HEK293 (cell line): ENCODE measurements around the gene GIMAP6.

ENCODE experiments used
- CTCF ChIA-PET: fragments of 350-600 bp; formaldehyde crosslinking; extraction: SDS; loops from one replicate; lab custom pipeline; 2021; ENCODE audit warnings: antibody characterized with exemption; lab: Yijun Ruan, JAX
- POLR2A ChIA-PET: fragments of 300-600 bp; formaldehyde crosslinking; extraction: SDS; loops from one replicate; lab custom pipeline; 2020; ENCODE audit warnings: antibody characterized with exemption, inconsistent platforms; lab: Yijun Ruan, JAX
- H3K27ac ChIP-seq: fragments of 200-500 bp; sonication (Bioruptor generic); 2 replicates; pipeline ENCODE4 v1.5.1; 2014; ENCODE audit warnings: low read depth, low read length, control low read depth, inconsistent platforms; ENCODE audit errors: extremely low read depth
- H3K36me3 ChIP-seq, 2 experiments: fragments of 200-500 bp in 1 of 2; sonication (Bioruptor generic) in 1 of 2; 1 replicate in 1 of 2; 2 replicates in 1 of 2; pipeline ENCODE4 v1.5.1; 2014 to 2017; ENCODE audit warnings: inconsistent platforms in 2 of 2, low read length in 2 of 2; ENCODE audit not compliant: control insufficient read depth in 2 of 2, insufficient read depth in 1 of 2
- H3K4me1 ChIP-seq: fragments of 200-500 bp; sonication (Bioruptor generic); 2 replicates; pipeline ENCODE4 v1.5.1; 2014; ENCODE audit warnings: mild to moderate bottlenecking, low read length, inconsistent platforms; ENCODE audit not compliant: control insufficient read depth, insufficient read depth
- H3K4me3 ChIP-seq: 2 replicates; pipeline ENCODE4 v1.5.1; 2011; ENCODE audit warnings: low read depth, mild to moderate bottlenecking, control low read depth, low read length, moderate library complexity
- H3K9me3 ChIP-seq: fragments of 200-500 bp; sonication (Bioruptor generic); 2 replicates; pipeline ENCODE4 v1.5.1; 2014; ENCODE audit warnings: low read depth, low read length, inconsistent platforms; ENCODE audit not compliant: control insufficient read depth, insufficient read depth
- BCL11B ChIP-seq: fragments of 450-650 bp; formaldehyde crosslinking; IDR thresholded peaks from 2 replicates; pipeline ENCODE4 v1.5.1; 2016; ENCODE audit warnings: low read depth, missing biosample characterization, missing genetic modification characterization
- MEIS1 ChIP-seq: sonication (generic); formaldehyde crosslinking; IDR thresholded peaks from 2 replicates; pipeline ENCODE4 v1.8.1; 2022; ENCODE audit warnings: missing genetic modification reagents, mild to moderate bottlenecking, borderline replicate concordance
- PRDM1 ChIP-seq: fragments of 450-650 bp; formaldehyde crosslinking; IDR thresholded peaks from 2 replicates; pipeline ENCODE4; 2016; ENCODE audit warnings: missing biosample characterization, missing genetic modification characterization
- RBAK ChIP-seq: fragments of 450-650 bp; formaldehyde crosslinking; IDR thresholded peaks from 2 replicates; pipeline ENCODE4 v1.5.1; 2016; ENCODE audit warnings: missing biosample characterization, missing genetic modification characterization
- SCRT2 ChIP-seq: fragments of 450-650 bp; formaldehyde crosslinking; IDR thresholded peaks from 2 replicates; pipeline ENCODE4 v1.5.1; 2016; ENCODE audit warnings: missing biosample characterization, missing genetic modification characterization
- SP2 ChIP-seq: fragments of 450-650 bp; formaldehyde crosslinking; IDR thresholded peaks from 2 replicates; pipeline ENCODE4 v1.5.1; 2016; ENCODE audit warnings: missing biosample characterization, missing genetic modification characterization
- ZBTB20 ChIP-seq: fragments of 450-650 bp; formaldehyde crosslinking; IDR thresholded peaks from 2 replicates; pipeline ENCODE4 v1.5.1; 2016; ENCODE audit warnings: missing biosample characterization, missing genetic modification characterization
- ZBTB8A ChIP-seq: fragments of 450-650 bp; formaldehyde crosslinking; IDR thresholded peaks from 2 replicates; pipeline ENCODE4 v1.5.1; 2016; ENCODE audit warnings: missing biosample characterization, missing genetic modification characterization
- ZFP37 ChIP-seq: fragments of 450-650 bp; formaldehyde crosslinking; IDR thresholded peaks from 2 replicates; pipeline ENCODE4 v1.5.1; 2016; ENCODE audit warnings: missing biosample characterization, missing genetic modification characterization
- ZNF146 ChIP-seq: fragments of 450-650 bp; formaldehyde crosslinking; IDR thresholded peaks from 2 replicates; pipeline ENCODE4 v1.5.1; 2016; ENCODE audit warnings: missing biosample characterization, missing genetic modification characterization
- ZNF16 ChIP-seq: fragments of 450-650 bp; formaldehyde crosslinking; IDR thresholded peaks from 2 replicates; pipeline ENCODE4 v1.5.1; 2016; ENCODE audit warnings: low read depth, missing biosample characterization, missing genetic modification characterization
- ZNF184 ChIP-seq: fragments of 450-650 bp; IDR thresholded peaks from 2 replicates; pipeline ENCODE4 v1.5.1; 2018; ENCODE audit warnings: missing biosample characterization, mild to moderate bottlenecking, missing genetic modification characterization
- ZNF23 ChIP-seq: fragments of 450-650 bp; formaldehyde crosslinking; IDR thresholded peaks from 2 replicates; pipeline ENCODE4 v1.5.1; 2016; ENCODE audit warnings: missing biosample characterization, missing genetic modification characterization, borderline replicate concordance
- ZNF311 ChIP-seq: fragments of 450-650 bp; formaldehyde crosslinking; IDR thresholded peaks from 2 replicates; pipeline ENCODE4 v1.5.1; 2017; ENCODE audit warnings: missing biosample characterization, missing genetic modification characterization, borderline replicate concordance
- ZNF394 ChIP-seq: fragments of 450-650 bp; formaldehyde crosslinking; IDR thresholded peaks from 2 replicates; pipeline ENCODE4 v1.5.1; 2016; ENCODE audit warnings: missing biosample characterization, missing genetic modification characterization, mild to moderate bottlenecking, moderate library complexity, borderline replicate concordance
- ZNF433 ChIP-seq: fragments of 450-650 bp; formaldehyde crosslinking; IDR thresholded peaks from 2 replicates; pipeline ENCODE4 v1.5.1; 2016; ENCODE audit warnings: missing biosample characterization, missing genetic modification characterization, low read depth
- ZNF549 ChIP-seq: fragments of 450-650 bp; IDR thresholded peaks from 2 replicates; pipeline ENCODE4 v1.5.1; 2018; ENCODE audit warnings: missing biosample characterization, missing genetic modification characterization, mild to moderate bottlenecking, inconsistent platforms, moderate library complexity
- ZNF660 ChIP-seq: fragments of 450-650 bp; IDR thresholded peaks from 2 replicates; pipeline ENCODE4 v1.5.1; 2018; ENCODE audit warnings: missing biosample characterization, mild to moderate bottlenecking, missing genetic modification characterization
- ZNF707 ChIP-seq: fragments of 450-650 bp; formaldehyde crosslinking; IDR thresholded peaks from 2 replicates; pipeline ENCODE4 v1.5.1; 2016; ENCODE audit warnings: missing biosample characterization, missing genetic modification characterization
- ZNF791 ChIP-seq: fragments of 450-650 bp; formaldehyde crosslinking; IDR thresholded peaks from 2 replicates; pipeline ENCODE4 v1.5.1; 2016; ENCODE audit warnings: missing biosample characterization, missing genetic modification characterization
- TF ChIP-seq, protein P1 (sequence below): fragments of 450-650 bp; formaldehyde crosslinking; IDR thresholded peaks from 2 replicates; pipeline ENCODE4 v1.5.1; 2016; ENCODE audit warnings: missing biosample characterization, missing genetic modification characterization
- TF ChIP-seq, protein P2 (sequence below): fragments of 450-650 bp; IDR thresholded peaks from 2 replicates; pipeline ENCODE4 v1.5.1; 2018; ENCODE audit warnings: missing biosample characterization, mild to moderate bottlenecking, missing genetic modification characterization
- TF ChIP-seq, protein P3 (sequence below): fragments of 450-650 bp; formaldehyde crosslinking; IDR thresholded peaks from 2 replicates; pipeline ENCODE4 v1.5.1; 2016; ENCODE audit warnings: missing biosample characterization, missing genetic modification characterization
- TF ChIP-seq, protein P4 (sequence below): fragments of 450-650 bp; formaldehyde crosslinking; IDR thresholded peaks from 2 replicates; pipeline ENCODE4 v1.5.1; 2017; ENCODE audit warnings: missing biosample characterization, missing genetic modification characterization
- TF ChIP-seq, protein P5 (sequence below): sonication (generic); formaldehyde crosslinking; IDR thresholded peaks from 2 replicates; pipeline ENCODE4 v1.8.1; 2022; ENCODE audit warnings: mild to moderate bottlenecking, moderate library complexity, missing genetic modification reagents
- TF ChIP-seq, protein P6 (sequence below): fragments of 450-650 bp; formaldehyde crosslinking; IDR thresholded peaks from 2 replicates; pipeline ENCODE4 v1.5.1; 2017; ENCODE audit warnings: missing biosample characterization, missing genetic modification characterization

Gene GIMAP6

DNA sequence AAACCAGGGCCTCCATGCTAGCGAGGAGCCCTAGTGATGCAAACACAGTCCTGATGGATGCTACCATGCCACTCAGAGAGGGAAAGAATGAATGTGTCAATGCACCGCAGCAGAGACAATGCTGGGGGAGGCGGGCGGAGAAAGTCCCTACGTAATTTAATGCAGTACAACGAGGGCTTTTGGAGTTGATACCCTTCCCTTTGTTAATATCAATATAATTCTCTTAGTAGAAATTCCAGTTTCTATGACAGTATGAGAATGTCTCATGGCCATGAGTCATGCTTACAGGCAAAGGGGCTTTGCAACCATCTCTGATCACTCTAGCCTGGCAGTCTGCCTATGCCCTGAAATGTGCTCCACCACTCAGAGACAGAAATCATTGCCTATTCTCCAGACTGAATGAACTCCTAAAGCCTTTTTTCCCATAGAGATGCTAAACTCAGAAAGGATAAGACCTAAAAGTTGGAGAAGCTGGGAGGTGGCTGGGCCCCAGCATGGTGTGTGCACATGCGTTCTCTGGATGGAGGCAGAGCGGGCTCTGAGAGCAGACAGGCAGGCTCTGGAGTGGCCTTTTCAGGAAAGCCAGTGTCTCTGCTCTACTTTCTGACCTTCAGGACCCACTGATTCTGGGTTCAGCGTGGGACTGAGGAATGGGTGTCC lies 33.0 kb upstream of the GIMAP6 start:
- no peaks in the 10 kb centered on the region for H3K4me1 ChIP-seq
- CTCF ChIA-PET = interaction anchor here (0.6 kb wide), 1 partner anchor 114 kb away, joined by 5 read pairs; no protein-coding TSS in a partner anchor
- TF ChIP-seq ZNF16 (tag by site-specific recombination) (no peak), ZFP37 (no peak), MEIS1 (no peak), ZNF791 (no peak), ZNF660 (tag by site-specific recombination) (no peak), ZNF394 (tag by site-specific recombination) (no peak), RBAK (tag by site-specific recombination) (no peak), ZBTB8A (tag by site-specific recombination) (no peak), ZNF184 (no peak), ZNF23 (tag by site-specific recombination) (no peak), SP2 (tag by site-specific recombination) (no peak), ZNF146 (no peak), ZNF549 (tag by site-specific recombination) (no peak)
- TF ChIP-seq, protein P1, sequence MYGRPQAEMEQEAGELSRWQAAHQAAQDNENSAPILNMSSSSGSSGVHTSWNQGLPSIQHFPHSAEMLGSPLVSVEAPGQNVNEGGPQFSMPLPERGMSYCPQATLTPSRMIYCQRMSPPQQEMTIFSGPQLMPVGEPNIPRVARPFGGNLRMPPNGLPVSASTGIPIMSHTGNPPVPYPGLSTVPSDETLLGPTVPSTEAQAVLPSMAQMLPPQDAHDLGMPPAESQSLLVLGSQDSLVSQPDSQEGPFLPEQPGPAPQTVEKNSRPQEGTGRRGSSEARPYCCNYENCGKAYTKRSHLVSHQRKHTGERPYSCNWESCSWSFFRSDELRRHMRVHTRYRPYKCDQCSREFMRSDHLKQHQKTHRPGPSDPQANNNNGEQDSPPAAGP (tag by site-specific recombination) = no peak
- TF ChIP-seq, protein P2, sequence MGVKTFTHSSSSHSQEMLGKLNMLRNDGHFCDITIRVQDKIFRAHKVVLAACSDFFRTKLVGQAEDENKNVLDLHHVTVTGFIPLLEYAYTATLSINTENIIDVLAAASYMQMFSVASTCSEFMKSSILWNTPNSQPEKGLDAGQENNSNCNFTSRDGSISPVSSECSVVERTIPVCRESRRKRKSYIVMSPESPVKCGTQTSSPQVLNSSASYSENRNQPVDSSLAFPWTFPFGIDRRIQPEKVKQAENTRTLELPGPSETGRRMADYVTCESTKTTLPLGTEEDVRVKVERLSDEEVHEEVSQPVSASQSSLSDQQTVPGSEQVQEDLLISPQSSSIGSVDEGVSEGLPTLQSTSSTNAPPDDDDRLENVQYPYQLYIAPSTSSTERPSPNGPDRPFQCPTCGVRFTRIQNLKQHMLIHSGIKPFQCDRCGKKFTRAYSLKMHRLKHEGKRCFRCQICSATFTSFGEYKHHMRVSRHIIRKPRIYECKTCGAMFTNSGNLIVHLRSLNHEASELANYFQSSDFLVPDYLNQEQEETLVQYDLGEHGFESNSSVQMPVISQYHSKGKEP (tag by site-specific recombination) = no peak
- TF ChIP-seq, protein P3, sequence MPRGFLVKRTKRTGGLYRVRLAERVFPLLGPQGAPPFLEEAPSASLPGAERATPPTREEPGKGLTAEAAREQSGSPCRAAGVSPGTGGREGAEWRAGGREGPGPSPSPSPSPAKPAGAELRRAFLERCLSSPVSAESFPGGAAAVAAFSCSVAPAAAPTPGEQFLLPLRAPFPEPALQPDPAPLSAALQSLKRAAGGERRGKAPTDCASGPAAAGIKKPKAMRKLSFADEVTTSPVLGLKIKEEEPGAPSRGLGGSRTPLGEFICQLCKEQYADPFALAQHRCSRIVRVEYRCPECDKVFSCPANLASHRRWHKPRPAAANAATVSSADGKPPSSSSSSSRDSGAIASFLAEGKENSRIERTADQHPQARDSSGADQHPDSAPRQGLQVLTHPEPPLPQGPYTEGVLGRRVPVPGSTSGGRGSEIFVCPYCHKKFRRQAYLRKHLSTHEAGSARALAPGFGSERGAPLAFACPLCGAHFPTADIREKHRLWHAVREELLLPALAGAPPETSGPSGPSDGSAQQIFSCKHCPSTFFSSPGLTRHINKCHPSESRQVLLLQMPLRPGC (tag by site-specific recombination) = no peak
- TF ChIP-seq, protein P4, sequence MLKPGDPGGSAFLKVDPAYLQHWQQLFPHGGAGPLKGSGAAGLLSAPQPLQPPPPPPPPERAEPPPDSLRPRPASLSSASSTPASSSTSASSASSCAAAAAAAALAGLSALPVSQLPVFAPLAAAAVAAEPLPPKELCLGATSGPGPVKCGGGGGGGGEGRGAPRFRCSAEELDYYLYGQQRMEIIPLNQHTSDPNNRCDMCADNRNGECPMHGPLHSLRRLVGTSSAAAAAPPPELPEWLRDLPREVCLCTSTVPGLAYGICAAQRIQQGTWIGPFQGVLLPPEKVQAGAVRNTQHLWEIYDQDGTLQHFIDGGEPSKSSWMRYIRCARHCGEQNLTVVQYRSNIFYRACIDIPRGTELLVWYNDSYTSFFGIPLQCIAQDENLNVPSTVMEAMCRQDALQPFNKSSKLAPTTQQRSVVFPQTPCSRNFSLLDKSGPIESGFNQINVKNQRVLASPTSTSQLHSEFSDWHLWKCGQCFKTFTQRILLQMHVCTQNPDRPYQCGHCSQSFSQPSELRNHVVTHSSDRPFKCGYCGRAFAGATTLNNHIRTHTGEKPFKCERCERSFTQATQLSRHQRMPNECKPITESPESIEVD = no peak

DNA sequence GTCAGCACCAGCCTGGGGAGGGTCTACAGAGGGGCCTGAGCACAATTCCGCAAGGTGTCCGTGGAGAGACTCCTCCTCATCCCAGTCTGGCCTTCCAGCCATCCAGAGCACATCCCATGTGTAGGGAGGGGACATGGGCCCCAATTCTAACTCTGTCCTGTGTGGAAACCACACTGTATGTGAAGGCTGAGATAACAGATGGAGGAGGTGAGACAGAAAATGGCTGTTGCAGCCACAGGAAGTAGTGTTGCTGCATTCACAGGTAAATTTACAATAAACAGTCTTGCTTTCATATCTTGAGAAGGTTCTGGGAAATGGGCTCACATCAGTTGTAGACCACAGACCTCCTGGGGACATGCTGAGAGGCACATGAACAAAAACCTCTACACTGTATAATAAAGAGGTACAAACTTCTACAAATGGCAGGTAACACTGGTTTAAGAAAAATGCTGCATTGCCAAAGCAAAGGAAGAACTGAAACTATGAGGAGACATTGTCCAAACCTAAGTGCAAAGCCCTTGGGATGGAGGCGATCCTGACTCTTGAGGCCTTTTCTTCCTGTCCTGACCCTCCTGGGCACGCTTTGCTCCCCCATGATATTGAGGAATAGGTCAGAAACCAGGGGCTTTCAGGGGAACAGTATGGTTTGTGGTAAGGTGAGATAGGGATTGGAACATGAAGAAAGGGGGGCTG lies 31.8 kb upstream of the GIMAP6 start:
- POLR2A ChIA-PET = interaction anchor here (0.5 kb wide), 1 partner anchor 218 kb away, joined by 5 read pairs; no protein-coding TSS in a partner anchor
- H3K36me3 ChIP-seq = no peaks in the 10 kb centered on the region
- no peak overlapping the region for H3K4me3 ChIP-seq
- no peak overlapping the region for H3K27ac ChIP-seq
- no peaks in the 10 kb centered on the region for H3K9me3 ChIP-seq
- CTCF ChIA-PET = no interaction called here
- H3K4me1 ChIP-seq = no peaks in the 10 kb centered on the region
- TF ChIP-seq PRDM1 (tag by site-specific recombination) = no peak
- TF ChIP-seq SCRT2 = no peak
- TF ChIP-seq ZNF433 (tag by site-specific recombination) = no peak
- no peak for TF ChIP-seq ZNF394 (tag by site-specific recombination)
- no peak for TF ChIP-seq BCL11B (tag by site-specific recombination)
- TF ChIP-seq, protein P5, sequence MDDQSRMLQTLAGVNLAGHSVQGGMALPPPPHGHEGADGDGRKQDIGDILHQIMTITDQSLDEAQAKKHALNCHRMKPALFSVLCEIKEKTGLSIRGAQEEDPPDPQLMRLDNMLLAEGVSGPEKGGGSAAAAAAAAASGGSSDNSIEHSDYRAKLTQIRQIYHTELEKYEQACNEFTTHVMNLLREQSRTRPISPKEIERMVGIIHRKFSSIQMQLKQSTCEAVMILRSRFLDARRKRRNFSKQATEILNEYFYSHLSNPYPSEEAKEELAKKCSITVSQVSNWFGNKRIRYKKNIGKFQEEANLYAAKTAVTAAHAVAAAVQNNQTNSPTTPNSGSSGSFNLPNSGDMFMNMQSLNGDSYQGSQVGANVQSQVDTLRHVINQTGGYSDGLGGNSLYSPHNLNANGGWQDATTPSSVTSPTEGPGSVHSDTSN (CRISPR knock-in tag) = no peak
- TF ChIP-seq ZBTB20 (tag by site-specific recombination) = no peak
- TF ChIP-seq, protein P6, sequence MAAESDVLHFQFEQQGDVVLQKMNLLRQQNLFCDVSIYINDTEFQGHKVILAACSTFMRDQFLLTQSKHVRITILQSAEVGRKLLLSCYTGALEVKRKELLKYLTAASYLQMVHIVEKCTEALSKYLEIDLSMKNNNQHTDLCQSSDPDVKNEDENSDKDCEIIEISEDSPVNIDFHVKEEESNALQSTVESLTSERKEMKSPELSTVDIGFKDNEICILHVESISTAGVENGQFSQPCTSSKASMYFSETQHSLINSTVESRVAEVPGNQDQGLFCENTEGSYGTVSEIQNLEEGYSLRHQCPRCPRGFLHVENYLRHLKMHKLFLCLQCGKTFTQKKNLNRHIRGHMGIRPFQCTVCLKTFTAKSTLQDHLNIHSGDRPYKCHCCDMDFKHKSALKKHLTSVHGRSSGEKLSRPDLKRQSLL (tag by site-specific recombination) = no peak
- TF ChIP-seq ZNF707 (tag by site-specific recombination) = no peak
- no peak for TF ChIP-seq ZNF311 (tag by site-specific recombination)

More for the DNA sequence above, 33.0 kb upstream of the GIMAP6 start:
- Histone ChIP-seq H3K9me3 (no peaks in the 10 kb centered on the region), H3K4me3 (no peak overlapping the region), H3K36me3 (no peaks in the 10 kb centered on the region), H3K27ac (no peak overlapping the region)
- POLR2A ChIA-PET = no interaction called here
